CD4-positive, alpha-beta T cell treated with Interleukin-10 for 1 hour (primary cell): ENCODE results near the gene UNC79.

ENCODE experiments used
- DNase-seq: peaks from one replicate; pipeline ENCODE4 v3.0.0-alpha.2; 2020

UNC79 gene

GRCh38 chr14:93549595-93549994 lies 118.9 kb downstream of the UNC79 start:
- no peak for DNase-seq

GRCh38 chr14:93564918-93565317 lies 134.2 kb downstream of the UNC79 start:
- DNase-seq, result no peak

DNA sequence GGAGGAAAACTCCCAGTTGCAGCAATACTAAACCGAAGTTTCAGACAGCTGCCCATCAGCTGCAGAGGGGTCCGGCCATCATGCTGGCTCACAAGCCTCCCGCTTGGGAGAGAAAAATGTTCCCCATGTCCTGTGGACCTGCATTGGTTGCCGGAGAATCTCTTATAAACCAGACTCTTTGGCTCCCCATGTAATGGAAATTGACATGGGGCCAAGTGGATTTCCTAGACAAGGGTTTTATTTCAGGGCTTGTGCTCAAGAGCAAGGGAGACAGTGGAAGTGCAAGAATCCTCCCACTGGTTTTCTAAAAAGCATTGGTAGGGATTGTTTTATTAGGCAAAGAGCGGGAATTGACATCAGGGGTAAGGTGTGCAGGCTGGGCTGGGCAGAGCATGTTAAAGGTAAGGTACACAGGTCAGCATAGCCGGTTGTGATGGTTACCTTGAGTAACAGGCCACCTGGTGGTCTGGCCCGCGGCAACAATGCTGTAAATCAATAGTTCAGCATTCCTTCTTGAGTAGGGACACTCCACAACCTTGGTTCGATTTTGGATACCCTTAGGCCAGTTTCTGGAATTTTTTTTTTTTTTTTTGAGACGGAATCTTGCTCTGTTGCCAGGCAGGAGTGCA lies 135.4 kb downstream of the UNC79 start:
- no peak for DNase-seq

DNA sequence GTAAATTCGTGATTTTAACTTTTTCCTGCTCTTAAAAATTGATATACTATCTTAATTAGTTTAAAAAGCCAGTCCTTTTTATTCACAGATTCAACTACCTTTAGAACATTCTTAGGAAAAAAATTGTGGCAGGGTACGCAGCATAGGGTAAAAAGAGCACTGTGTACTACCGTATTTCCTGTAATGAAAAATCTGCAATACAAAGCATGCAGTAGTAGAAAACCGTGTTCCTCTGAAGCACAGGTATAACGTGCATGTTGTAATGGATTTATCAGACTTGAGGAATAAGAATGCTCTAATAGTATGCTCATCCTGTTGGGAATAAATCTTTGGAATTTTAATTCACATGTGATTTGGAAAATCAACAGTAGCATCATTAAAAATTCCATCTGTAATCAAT lies 140.5 kb downstream of the UNC79 start:
- no peak for DNase-seq

DNA sequence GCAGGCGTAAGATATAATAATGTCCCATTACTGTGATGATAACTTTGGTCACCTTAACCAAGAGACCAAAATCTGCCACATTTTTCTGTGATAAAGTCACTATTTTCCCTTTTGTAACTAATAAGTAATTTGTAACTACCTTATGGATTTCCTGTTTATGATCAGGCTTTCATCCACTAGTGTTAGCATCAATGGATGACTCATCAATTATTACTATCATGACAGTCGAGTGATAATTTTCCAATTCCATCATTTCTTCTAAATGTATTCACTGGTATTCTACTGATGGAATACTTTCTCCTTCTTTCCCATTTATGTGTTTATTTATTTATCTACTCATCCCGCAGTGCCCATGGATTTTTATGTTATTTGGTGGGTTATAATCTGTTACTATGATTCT lies 148.4 kb downstream of the UNC79 start:
- no peak for DNase-seq

GRCh38 chr14:93582516-93582915 lies 151.8 kb downstream of the UNC79 start:
- no peak for DNase-seq

GRCh38 chr14:93587330-93587729 lies 156.6 kb downstream of the UNC79 start:
- DNase-seq, result no peak

- no peak for DNase-seq
Measured at GRCh38 chr14:93591506-93591905, 160.8 kb downstream of the UNC79 start.

DNA sequence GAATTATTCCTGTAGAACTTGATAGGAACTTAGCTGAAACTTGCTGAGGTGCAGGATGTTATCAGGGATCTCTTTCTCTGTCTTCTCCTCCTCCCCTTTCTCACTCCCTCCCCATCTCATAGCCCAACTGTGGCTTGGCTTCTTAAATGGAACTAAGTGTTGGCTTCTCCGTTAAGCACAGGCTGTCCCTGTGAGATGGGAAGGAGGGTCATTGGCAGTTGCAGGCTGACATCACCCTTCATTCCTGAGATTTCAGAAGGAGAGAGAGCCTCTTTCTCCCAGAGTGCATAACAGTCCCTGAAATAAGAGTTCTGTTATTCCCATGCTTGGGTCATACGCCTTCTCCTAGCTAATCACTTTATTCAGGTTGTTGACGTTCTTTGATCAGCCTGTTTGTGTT lies 162.0 kb downstream of the UNC79 start:
- no peak for DNase-seq

GRCh38 chr14:93606091-93606490 lies 175.4 kb downstream of the UNC79 start:
- no peak for DNase-seq

- peak; percentile 8 for DNase-seq
Measured at GRCh38 chr14:93619176-93619793, 188.5 kb downstream of the UNC79 start.

DNA sequence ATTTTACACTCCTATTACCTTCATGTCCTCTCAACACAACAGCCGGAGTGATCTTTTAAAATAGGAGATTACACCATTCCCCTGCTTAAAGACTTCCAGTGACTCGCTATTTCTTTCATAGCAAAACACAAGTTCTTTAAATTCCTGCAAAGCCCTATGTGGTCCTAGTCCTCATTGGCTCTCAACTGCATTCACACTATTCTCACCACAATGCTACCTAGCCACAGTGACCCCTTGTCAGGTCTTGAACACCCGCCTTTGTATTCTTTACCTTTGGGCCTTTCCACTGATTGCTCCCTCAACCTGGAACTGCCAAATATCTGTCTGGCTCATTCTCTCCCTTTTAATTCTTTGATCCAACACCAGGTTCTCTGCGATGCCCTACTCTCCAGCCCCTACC lies 197.3 kb downstream of the UNC79 start:
- DNase-seq, result no peak

DNA sequence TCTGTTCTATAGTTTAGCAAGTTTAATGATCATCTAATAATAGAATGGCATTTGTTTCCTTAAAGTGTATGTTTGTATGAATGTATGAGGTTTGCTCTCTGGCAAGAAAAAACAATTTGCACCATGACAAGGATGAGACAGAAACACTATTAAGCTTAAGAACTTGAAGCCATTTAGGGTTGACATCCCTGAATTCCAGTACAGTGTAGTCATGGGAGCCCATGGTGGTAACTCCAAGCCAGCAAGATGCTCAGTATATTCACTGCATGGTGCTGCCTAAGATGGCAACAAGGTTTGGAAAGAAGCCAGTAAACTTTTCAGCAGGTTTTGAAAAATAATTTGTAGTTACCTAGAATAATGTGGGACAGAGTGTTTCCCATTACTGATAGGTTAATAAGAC lies 198.9 kb downstream of the UNC79 start:
- DNase-seq, result no peak

- DNase-seq, result no peak
Measured at GRCh38 chr14:93638790-93639189, 208.1 kb downstream of the UNC79 start.

DNA sequence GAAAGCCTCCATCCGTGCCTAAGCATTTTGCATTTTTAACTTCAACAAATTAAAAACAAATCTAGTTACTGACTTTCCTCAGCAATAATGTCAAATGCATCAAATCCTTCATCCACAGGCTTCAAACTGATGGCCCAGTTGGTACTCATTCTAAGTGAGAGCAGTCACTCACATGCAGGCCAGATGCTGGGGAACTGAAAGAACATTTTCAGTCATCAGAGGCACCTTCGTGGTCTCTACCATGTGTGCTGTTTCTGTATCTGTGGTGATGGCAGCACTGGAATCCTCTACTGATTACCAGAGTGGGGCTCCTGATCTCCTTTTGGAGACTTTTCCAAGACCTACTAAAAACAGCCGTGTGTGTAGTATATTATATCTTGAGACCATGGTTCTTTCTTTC lies 212.4 kb downstream of the UNC79 start:
- DNase-seq, result no peak

DNA sequence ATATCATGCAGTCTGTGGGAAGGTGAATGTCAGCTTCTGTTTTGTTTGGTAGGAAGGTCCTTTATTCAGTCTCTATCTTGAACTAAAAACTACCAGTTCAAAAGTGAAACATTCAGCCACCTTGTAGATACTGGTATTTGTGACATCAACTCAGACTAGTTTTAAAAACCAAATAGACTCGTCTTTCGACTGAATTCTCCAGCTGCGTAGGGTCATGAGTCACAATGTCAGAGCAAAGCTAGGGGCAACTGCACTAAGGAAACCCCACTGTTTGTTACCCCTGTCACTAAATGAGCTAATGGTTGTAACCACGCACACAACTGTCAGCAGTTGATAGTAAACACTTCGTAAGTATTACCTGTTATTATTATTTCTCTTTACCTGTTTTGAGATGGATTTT lies 212.9 kb downstream of the UNC79 start:
- no peak for DNase-seq

GRCh38 chr14:93645200-93645599 lies 214.5 kb downstream of the UNC79 start:
- no peak for DNase-seq

GRCh38 chr14:93648440-93649168 lies 217.9 kb downstream of the UNC79 start:
- DNase-seq, result no peak

DNA sequence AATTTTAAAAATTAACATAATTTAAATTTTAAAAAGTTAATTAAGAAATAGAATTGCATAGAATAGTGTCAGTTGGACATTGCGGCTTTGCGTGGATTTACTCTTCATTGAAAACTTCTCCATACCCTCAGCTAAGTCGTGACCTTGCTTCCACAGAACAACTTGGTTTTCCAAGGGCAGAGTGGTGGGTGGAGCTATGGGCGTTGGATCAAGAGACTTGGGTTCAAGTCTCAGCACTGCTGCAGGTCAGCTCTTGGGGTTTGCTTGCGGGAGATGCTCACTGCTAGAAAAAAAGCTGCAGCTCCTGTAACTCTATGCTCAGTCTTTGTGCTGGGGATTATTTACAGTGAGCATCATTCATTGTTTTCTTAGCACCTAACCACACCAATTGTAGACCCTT lies 223.9 kb downstream of the UNC79 start:
- no peak for DNase-seq

DNA sequence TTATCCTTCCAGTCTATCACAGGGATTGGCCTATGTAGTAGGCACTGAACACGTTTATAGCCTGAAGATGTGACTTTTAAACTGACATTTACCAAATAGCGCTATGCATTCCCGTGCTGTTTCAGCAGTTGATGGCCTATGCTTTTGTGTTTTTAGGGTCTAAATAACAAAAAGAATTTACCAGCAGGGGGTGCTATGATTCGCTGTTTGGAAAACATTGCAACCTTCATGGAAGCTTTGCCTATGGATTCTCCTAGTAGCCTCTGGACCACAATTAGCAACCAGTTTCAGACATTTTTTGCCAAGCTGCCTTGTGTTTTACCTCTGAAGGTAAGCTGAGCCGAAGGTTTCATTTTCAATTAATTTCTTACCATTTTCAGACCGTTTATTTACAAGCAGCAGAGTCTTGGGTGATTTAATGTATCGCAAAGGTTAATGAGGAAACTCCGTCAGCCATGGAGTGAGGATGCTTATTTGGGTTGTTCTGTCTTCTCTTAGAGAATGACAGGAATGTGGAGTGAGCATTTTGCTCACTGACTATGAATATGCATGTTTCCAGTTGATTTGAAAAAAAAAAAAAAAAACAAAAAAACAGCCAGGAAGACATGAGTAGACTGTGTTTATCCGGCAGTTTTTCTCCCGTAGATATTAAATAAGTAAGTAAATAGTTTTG lies 224.5 kb downstream of the UNC79 start:
- DNase-seq, result peak; percentile 18

GRCh38 chr14:93657875-93658274 lies 227.1 kb downstream of the UNC79 start:
- DNase-seq, result no peak

GRCh38 chr14:93663317-93663716 lies 232.6 kb downstream of the UNC79 start:
- DNase-seq, result no peak

- no peak for DNase-seq
Measured at GRCh38 chr14:93665169-93665568, 234.4 kb downstream of the UNC79 start.

DNA sequence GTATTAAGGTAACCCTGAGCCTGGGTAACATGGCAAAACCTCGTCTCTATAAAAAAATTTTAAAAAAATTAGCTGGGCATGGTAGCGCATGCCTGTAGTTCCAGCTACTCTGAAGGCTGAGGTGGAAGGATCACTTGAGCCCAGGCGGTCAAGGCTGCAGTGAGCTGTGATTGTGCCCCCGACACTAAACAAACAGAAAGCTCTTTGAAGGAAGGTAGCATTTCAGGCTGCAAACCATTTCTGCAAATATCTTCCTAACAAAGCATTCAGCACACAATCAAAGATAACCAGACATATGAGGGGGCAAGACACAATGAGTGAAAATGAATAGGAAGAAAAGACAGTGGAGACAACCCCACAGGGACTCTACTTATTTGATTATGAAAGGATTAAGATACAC lies 238.9 kb downstream of the UNC79 start:
- no peak for DNase-seq
